Measurements from ENCODE around the gene HES4. TPM values are rescaled to one million over a fixed set of nuclear protein-coding genes. Genes with fewer than 3 reads are reported as not detected.
A peak's percentile ranks its signal among the peaks of the same experiment; 100 is the strongest.
"Not testable (repeated sequence)": the region's sequence is repeated elsewhere in the genome, so short reads cannot be mapped to it uniquely, and the experiment has no call there.

Gene HES4
- total RNA-seq, 4 donors from 2014 or later = 17.8 to 30.0 (median 22.6) TPM

DNA sequence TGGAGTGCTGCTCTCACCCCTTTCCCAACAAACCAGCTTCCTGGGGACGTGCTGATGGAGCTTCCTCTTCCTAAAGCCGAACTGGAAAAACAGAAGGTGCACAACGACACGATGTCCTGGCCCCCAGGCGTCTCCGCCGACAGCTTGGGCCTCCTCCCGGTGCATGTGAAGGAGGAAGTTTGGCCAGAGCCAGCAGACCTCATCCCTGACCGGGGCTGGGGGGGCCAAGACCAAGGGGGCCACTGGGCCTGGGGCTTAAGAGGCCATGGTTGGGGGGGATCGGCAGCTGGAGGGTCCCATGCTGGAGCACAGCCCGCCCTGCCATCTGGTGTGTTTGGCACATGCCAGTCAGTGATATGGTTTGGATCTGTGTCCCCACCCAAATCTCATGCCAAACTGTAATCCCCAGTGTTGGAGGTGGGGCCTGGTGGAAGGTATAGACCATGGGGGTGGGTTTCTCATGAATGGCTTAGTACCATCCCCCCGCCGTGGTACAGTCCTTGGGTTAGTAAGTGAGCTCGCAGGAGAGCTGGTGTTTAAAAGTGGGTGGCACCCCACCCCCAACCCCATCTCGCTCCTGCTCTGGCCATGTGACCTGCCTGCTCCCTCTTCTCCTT, 6.4 kb downstream of the HES4 start:
- ATAC-seq (ENCODE audit: low FRiP score) = no peak
- TF ChIP-seq, protein P1, sequence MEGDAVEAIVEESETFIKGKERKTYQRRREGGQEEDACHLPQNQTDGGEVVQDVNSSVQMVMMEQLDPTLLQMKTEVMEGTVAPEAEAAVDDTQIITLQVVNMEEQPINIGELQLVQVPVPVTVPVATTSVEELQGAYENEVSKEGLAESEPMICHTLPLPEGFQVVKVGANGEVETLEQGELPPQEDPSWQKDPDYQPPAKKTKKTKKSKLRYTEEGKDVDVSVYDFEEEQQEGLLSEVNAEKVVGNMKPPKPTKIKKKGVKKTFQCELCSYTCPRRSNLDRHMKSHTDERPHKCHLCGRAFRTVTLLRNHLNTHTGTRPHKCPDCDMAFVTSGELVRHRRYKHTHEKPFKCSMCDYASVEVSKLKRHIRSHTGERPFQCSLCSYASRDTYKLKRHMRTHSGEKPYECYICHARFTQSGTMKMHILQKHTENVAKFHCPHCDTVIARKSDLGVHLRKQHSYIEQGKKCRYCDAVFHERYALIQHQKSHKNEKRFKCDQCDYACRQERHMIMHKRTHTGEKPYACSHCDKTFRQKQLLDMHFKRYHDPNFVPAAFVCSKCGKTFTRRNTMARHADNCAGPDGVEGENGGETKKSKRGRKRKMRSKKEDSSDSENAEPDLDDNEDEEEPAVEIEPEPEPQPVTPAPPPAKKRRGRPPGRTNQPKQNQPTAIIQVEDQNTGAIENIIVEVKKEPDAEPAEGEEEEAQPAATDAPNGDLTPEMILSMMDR (IDR thresholded peaks at IDR 0.05) = no peak

GRCh38 chr1:992362-992761, 7.5 kb downstream of the HES4 start:
- TF ChIP-seq, protein P1 (IDR thresholded peaks at IDR 0.05) = no peak
- DNase-seq (ENCODE audit: low spot score) (no peak), ATAC-seq (ENCODE audit: low FRiP score) (no peak)

More for the DNA sequence above, 6.4 kb downstream of the HES4 start:
- no peak for DNase-seq (ENCODE audit: low spot score)

GRCh38 chr1:991895-992294, 8.0 kb downstream of the HES4 start:
- TF ChIP-seq, protein P1 (IDR thresholded peaks at IDR 0.05) = no peak
- DNase-seq (ENCODE audit: low spot score) = no peak
- no peak for ATAC-seq (ENCODE audit: low FRiP score)

DNA sequence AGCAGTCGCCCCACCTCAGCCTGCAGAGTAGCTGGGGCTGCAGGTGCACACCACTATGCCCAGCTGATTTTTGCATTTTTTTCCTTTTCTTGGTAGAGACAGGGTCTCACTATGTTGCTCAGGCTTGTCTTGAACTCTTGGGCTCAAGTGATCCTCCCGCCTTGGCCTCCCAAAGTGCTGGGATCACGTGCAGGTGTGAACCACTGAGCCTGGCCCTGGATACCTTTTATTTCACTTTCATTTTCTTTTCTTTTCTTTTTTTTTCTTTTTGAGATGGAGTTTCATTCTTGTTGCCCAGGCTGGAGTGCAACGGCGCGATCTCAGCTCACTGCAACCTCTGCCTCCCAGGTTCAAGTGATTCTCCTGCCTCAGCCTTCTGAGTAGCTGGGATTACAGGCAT, 8.6 kb downstream of the HES4 start:
- not testable (repeated sequence) for DNase-seq (ENCODE audit: low spot score); ATAC-seq (ENCODE audit: low FRiP score)

GRCh38 chr1:988061-988460, 11.8 kb downstream of the HES4 start:
- not testable (repeated sequence) for ATAC-seq (ENCODE audit: low FRiP score); DNase-seq (ENCODE audit: low spot score)

GRCh38 chr1:985126-985525, 14.8 kb downstream of the HES4 start:
- no peak for DNase-seq (ENCODE audit: low spot score)
- ATAC-seq (ENCODE audit: low FRiP score) = no peak
- TF ChIP-seq, protein P1 (IDR thresholded peaks at IDR 0.05) = no peak

GRCh38 chr1:984476-984814, 15.5 kb downstream of the HES4 start:
- DNase-seq (ENCODE audit: low spot score) (no peak), ATAC-seq (ENCODE audit: low FRiP score) (no peak)
- TF ChIP-seq, protein P1 (IDR thresholded peaks at IDR 0.05) = no peak

DNA sequence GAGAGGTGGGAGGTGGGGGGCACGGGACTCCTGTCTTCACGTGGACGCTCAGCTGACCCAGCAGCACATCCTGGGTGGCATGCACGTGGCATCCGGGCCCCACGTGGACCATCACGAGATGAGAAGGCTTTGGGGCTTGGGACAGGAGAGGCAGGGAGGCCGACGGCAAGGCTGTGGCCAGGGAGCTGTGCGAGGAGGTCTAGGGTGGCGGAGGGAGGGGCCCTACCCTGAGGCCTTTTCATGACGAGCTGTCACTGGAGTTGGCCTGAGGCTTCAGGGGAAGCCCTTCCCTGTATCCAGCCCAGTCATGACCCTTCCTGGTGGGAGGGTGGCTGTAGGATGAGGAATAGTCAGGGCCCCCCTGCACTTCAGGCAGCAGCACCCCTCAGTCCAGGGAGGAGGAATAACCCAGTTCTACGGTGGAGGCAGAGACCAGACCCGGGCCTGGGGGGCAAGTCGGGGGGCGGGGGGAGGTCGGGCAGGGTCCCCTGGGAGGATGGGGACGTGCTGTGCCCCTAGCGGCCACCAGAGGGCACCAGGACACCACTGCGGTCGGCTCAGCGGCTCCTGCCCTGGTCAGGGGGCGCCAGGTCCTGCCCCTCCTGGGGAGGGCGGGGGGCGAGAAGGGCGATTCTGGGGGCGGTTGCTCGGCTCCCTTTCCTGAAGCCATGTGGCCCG, 16.0 kb downstream of the HES4 start:
- TF ChIP-seq, protein P1 (IDR thresholded peaks at IDR 0.05) = peak in 1 of 3 donors; percentile 14
- no peak for ATAC-seq (ENCODE audit: low FRiP score)
- no peak for DNase-seq (ENCODE audit: low spot score)

Measured in omental fat pad (tissue), 4 donors.